H9 (cell line): Measurements from ENCODE around the gene TRAP1. TPM values are rescaled to one million over a fixed set of nuclear protein-coding genes. Genes with fewer than 3 reads are reported as not detected.

Experiments
- DNase-seq: peaks from one replicate; pipeline ENCODE4 v3.0.0-alpha.2; 2017
- H2AFZ ChIP-seq: one replicate; pipeline ENCODE4 v1.6.1; 2013; ENCODE audit warnings: mild to moderate bottlenecking, low read length, control low read depth, moderate library complexity
- H2AK5ac ChIP-seq: 2 replicates; pipeline ENCODE4 v1.6.1; 2013; ENCODE audit warnings: low read length, control low read depth, mixed read lengths; ENCODE audit not compliant: insufficient read length
- H2BK120ac ChIP-seq: one replicate; pipeline ENCODE4 v1.6.1; 2013; ENCODE audit warnings: low read depth, mild to moderate bottlenecking, low read length, control low read depth, inconsistent platforms; ENCODE audit not compliant: poor library complexity, severe bottlenecking
- H2BK12ac ChIP-seq: 2 replicates; pipeline ENCODE4 v1.6.1; 2013; ENCODE audit warnings: low read length, control low read depth, mixed read lengths, low read depth; ENCODE audit not compliant: insufficient read length
- H2BK15ac ChIP-seq: 2 replicates; pipeline ENCODE4 v1.6.1; 2013; ENCODE audit warnings: low read depth, low read length, control low read depth
- H2BK20ac ChIP-seq: one replicate; pipeline ENCODE4 v1.6.1; 2013; ENCODE audit warnings: low read depth, mild to moderate bottlenecking, low read length, control low read depth, inconsistent platforms; ENCODE audit not compliant: poor library complexity, severe bottlenecking
- H2BK5ac ChIP-seq: 2 replicates; pipeline ENCODE4 v1.6.1; 2013; ENCODE audit warnings: low read length, control low read depth, mixed read lengths; ENCODE audit not compliant: insufficient read length
- H3K14ac ChIP-seq: 2 replicates; pipeline ENCODE4 v1.6.1; 2013; ENCODE audit warnings: low read length, control low read depth; ENCODE audit not compliant: insufficient read depth
- H3K18ac ChIP-seq: 2 replicates; pipeline ENCODE4 v1.6.1; 2013; ENCODE audit warnings: low read depth, mild to moderate bottlenecking, mixed read lengths, low read length, control low read depth; ENCODE audit not compliant: insufficient read length
- H3K23ac ChIP-seq: 2 replicates; pipeline ENCODE4 v1.6.1; 2013; ENCODE audit warnings: low read length, control low read depth, mixed read lengths, low read depth; ENCODE audit not compliant: insufficient read length
- H3K23me2 ChIP-seq: 2 replicates; pipeline ENCODE4 v1.6.1; 2013; ENCODE audit warnings: low read depth, mild to moderate bottlenecking, mixed read lengths, low read length, control low read depth; ENCODE audit not compliant: insufficient read length, poor library complexity, severe bottlenecking
- H3K27ac ChIP-seq: 2 replicates; pipeline ENCODE4 v1.5.1; 2013; ENCODE audit warnings: low read length, control low read depth, mixed read lengths, low read depth; ENCODE audit not compliant: insufficient read length
- H3K27me3 ChIP-seq: 2 replicates; pipeline ENCODE4 v1.6.1; 2013; ENCODE audit warnings: low read length, control low read depth, inconsistent platforms; ENCODE audit not compliant: insufficient read depth
- H3K4ac ChIP-seq: 2 replicates; pipeline ENCODE4 v1.6.1; 2013; ENCODE audit warnings: low read depth, mild to moderate bottlenecking, control low read depth, inconsistent platforms, low read length, moderate library complexity
- H3K4me1 ChIP-seq: 2 replicates; pipeline ENCODE4 v1.6.1; 2013; ENCODE audit warnings: low read length, control low read depth, inconsistent platforms; ENCODE audit not compliant: insufficient read depth
- H3K4me2 ChIP-seq: 2 replicates; pipeline ENCODE4 v1.6.1; 2013; ENCODE audit warnings: low read length, control low read depth, mixed read lengths; ENCODE audit not compliant: insufficient read length, insufficient read depth
- H3K56ac ChIP-seq: 2 replicates; pipeline ENCODE4 v1.6.1; 2013; ENCODE audit warnings: low read depth, mild to moderate bottlenecking, mixed read lengths, low read length, control low read depth; ENCODE audit not compliant: insufficient read length
- H3K79me1 ChIP-seq: 2 replicates; pipeline ENCODE4 v1.6.1; 2013; ENCODE audit warnings: low read depth, mild to moderate bottlenecking, moderate library complexity, low read length, control low read depth, inconsistent platforms; ENCODE audit not compliant: insufficient read depth, poor library complexity, severe bottlenecking
- H3K79me2 ChIP-seq: 2 replicates; pipeline ENCODE4 v1.6.1; 2013; ENCODE audit warnings: low read length, control low read depth, inconsistent platforms; ENCODE audit not compliant: insufficient read depth
- H3K9ac ChIP-seq: 2 replicates; pipeline ENCODE4 v1.6.1; 2013; ENCODE audit warnings: low read length, control low read depth, mixed read lengths; ENCODE audit not compliant: insufficient read length; ENCODE audit errors: extremely low read depth
- H3K9me3 ChIP-seq: one replicate; pipeline ENCODE4 v1.6.1; 2013; ENCODE audit warnings: low read depth, low read length, inconsistent platforms; ENCODE audit not compliant: control insufficient read depth
- H3T11ph ChIP-seq: one replicate; pipeline ENCODE4 v1.6.1; 2013; ENCODE audit warnings: mild to moderate bottlenecking, low read length, control low read depth, inconsistent platforms
- H4K20me1 ChIP-seq: one replicate; pipeline ENCODE4 v1.6.1; 2013; ENCODE audit not compliant: control insufficient read depth, insufficient read length, insufficient read depth
- H4K5ac ChIP-seq: 2 replicates; pipeline ENCODE4 v1.6.1; 2013; ENCODE audit warnings: low read depth, mild to moderate bottlenecking, mixed read lengths, low read length, control low read depth; ENCODE audit not compliant: insufficient read length
- H4K8ac ChIP-seq: replicated peaks from 2 replicates; pipeline ENCODE4 v1.6.1; 2013; ENCODE audit warnings: low read length, control low read depth, mixed read lengths, low read depth; ENCODE audit not compliant: insufficient read length
- H4K91ac ChIP-seq: 2 replicates; pipeline ENCODE4 v1.6.1; 2013; ENCODE audit warnings: low read depth, mild to moderate bottlenecking, moderate library complexity, mixed read lengths, low read length, control low read depth; ENCODE audit not compliant: insufficient read length
- H3K27ac Mint-ChIP-seq, 3 experiments: 2 replicates in 2 of 3; 3 replicates in 1 of 3; pipeline ENCODE4 v1.8.0; 2020 to 2021; ENCODE audit warnings: mixed read lengths in 3 of 3, mild to moderate bottlenecking in 1 of 3, moderate library complexity in 1 of 3
- H3K27me3 Mint-ChIP-seq: 2 replicates; pipeline ENCODE4 v1.8.0; 2021; ENCODE audit warnings: low read depth, mild to moderate bottlenecking, moderate library complexity, mixed read lengths
- H3K36me3 Mint-ChIP-seq, 3 experiments: 2 replicates in 2 of 3; 3 replicates in 1 of 3; pipeline ENCODE4 v1.8.0; 2020 to 2021; ENCODE audit warnings: low read depth in 3 of 3, mixed read lengths in 3 of 3; ENCODE audit not compliant: insufficient read depth in 1 of 3
- H3K4me1 Mint-ChIP-seq, 2 experiments: 2 replicates each; pipeline ENCODE4 v1.8.0; 2020; ENCODE audit warnings: mixed read lengths in 2 of 2
- H3K4me3 Mint-ChIP-seq, 2 experiments: 2 replicates in 1 of 2; 3 replicates in 1 of 2; pipeline ENCODE4 v1.8.0; 2020 to 2021; ENCODE audit warnings: mild to moderate bottlenecking in 2 of 2, mixed read lengths in 2 of 2, moderate library complexity in 1 of 2
- H3K9me3 Mint-ChIP-seq, 2 experiments: 2 replicates in 1 of 2; 3 replicates in 1 of 2; pipeline ENCODE4 v1.8.0; 2020; ENCODE audit warnings: mild to moderate bottlenecking in 2 of 2, mixed read lengths in 2 of 2, moderate library complexity in 1 of 2
- WGBS: extraction: QIAGEN DNeasy Blood & Tissue Kit; methylation state at CpG from one replicate; pipeline ENCODE4 v1.1.7; 2013; ENCODE audit warnings: missing lambda C conversion rate, low lambda C conversion rate, mixed read lengths; ENCODE audit not compliant: insufficient read length; ENCODE audit errors: extremely low coverage; 5-methylcytosine and 5-hydroxymethylcytosine counted together
- total RNA-seq: library from RNA; stranded (reverse); gene quantifications from 2 replicates; pipeline ENCODE4 v1.2.1, GENCODE V29; 2021
- TF ChIP-seq, protein P1 (sequence below): fragments of 200-600 bp; sonication (generic); conservative IDR thresholded peaks from 3 replicates; pipeline ENCODE4 v1.8.0; 2021; ENCODE audit warnings: antibody characterized with exemption, mild to moderate bottlenecking

Gene TRAP1
- total RNA-seq, 1 experiment from 2014 or later, result 211 TPM

DNA sequence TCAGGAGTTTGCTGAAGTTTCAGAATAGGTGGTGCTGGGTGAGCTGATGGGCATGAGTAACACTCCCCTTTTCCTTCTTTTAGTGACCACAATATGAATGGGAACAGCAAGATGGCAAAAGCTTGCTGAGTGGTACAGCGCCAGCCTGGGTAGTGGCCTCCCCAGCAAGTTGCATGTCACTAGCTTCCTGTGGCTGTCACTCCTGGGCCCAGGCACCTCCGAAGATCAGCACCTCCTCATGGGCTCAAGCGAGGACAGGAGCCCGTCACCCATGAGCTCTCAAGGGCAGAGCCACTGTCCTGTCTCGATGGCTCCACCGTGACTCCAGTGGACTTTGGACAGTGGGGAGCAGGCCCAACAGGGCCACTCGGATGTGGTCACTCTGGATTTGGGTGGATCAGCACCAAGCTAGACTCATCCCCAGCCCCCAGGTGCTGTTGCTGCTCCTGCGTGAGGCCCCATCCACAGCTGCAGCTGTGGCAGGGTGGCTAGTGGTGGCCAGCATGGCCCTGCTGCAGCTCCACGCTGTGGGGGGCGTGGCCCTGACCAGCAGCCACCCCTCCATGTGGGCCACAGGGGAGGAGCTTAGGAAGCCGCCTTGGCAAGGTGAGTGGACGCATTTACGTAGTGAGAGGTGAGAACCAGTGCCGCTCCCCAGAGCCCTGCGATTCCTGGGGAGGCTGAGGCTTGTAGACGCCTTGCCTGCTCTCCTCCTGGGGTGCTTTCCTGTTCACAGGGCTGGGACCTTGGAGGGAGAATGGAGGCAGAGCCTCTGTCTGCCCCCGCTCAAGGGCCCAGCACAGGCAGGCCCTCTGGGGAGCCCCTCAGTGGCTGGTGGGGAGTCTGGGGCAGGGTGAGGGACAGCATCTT lies 76.5 kb downstream of the TRAP1 start:
- H3K4me1 ChIP-seq, result peaks cover 5% of the 10 kb centered on the region
- H3K36me3 Mint-ChIP-seq, result peaks cover 0 to 10% (median 5%) of the 10 kb centered on the region in 3 experiments

More for the DNA sequence above, 76.5 kb downstream of the TRAP1 start:
- H3K4ac ChIP-seq, result no peak overlapping the region
- H3K27me3 ChIP-seq, result no peaks in the 10 kb centered on the region
- H2BK20ac ChIP-seq, result no peak overlapping the region
- Mint-ChIP-seq H3K4me3 (no peak overlapping the region), H3K27ac (peak overlapping the region; percentile 33 to 68 (median 57); a peak in 4 of 7 replicates), H3K4me1 (peaks cover 56 to 58% of the 10 kb centered on the region in 2 experiments), H3K9me3 (peaks cover 3 to 9% of the 10 kb centered on the region in 2 experiments; a peak in 4 of 5 replicates), H3K27me3 (no peaks in the 10 kb centered on the region)
- no peak for DNase-seq
- H3K27ac ChIP-seq, result no peak overlapping the region
- H3K23me2 ChIP-seq, result peaks cover 4% of the 10 kb centered on the region
- H2BK15ac ChIP-seq, result no peak overlapping the region
- no peak overlapping the region for H2AFZ ChIP-seq
- H3K23ac ChIP-seq, result no peak overlapping the region
- no peaks in the 10 kb centered on the region for H4K20me1 ChIP-seq
- H3K56ac ChIP-seq, result no peak overlapping the region
- no peaks in the 10 kb centered on the region for H3K79me1 ChIP-seq
- H2BK120ac ChIP-seq, result no peak overlapping the region
- TF ChIP-seq, protein P1, sequence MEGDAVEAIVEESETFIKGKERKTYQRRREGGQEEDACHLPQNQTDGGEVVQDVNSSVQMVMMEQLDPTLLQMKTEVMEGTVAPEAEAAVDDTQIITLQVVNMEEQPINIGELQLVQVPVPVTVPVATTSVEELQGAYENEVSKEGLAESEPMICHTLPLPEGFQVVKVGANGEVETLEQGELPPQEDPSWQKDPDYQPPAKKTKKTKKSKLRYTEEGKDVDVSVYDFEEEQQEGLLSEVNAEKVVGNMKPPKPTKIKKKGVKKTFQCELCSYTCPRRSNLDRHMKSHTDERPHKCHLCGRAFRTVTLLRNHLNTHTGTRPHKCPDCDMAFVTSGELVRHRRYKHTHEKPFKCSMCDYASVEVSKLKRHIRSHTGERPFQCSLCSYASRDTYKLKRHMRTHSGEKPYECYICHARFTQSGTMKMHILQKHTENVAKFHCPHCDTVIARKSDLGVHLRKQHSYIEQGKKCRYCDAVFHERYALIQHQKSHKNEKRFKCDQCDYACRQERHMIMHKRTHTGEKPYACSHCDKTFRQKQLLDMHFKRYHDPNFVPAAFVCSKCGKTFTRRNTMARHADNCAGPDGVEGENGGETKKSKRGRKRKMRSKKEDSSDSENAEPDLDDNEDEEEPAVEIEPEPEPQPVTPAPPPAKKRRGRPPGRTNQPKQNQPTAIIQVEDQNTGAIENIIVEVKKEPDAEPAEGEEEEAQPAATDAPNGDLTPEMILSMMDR, result no peak
- no peak overlapping the region for H2BK12ac ChIP-seq
- H2BK5ac ChIP-seq, result no peak overlapping the region
- H3K14ac ChIP-seq, result no peak overlapping the region
- H4K8ac ChIP-seq, result no peak overlapping the region
- no peak overlapping the region for H3K18ac ChIP-seq
- H4K5ac ChIP-seq, result no peak overlapping the region
- no peak overlapping the region for H3T11ph ChIP-seq
- no peak overlapping the region for H3K9ac ChIP-seq
- WGBS, result no CpG with 5 or more reads among the region's 17 CpGs
- no peak overlapping the region for H2AK5ac ChIP-seq
- no peaks in the 10 kb centered on the region for H3K9me3 ChIP-seq
- no peak overlapping the region for H4K91ac ChIP-seq
- no peak overlapping the region for H3K4me2 ChIP-seq
- H3K79me2 ChIP-seq, result no peaks in the 10 kb centered on the region
